Activated T-cell treated with anti-CD3 and anti-CD28 coated beads, Interleukin-2, amount 50 U/mL, for 1 hour (primary cell): Measurements from ENCODE around the gene PIAS4.

Experiments
- DNase-seq: peaks from one replicate; pipeline ENCODE4 v3.0.0-alpha.2; 2020

The PIAS4 gene

GRCh38 chr19:3977242-3978143 is 30.0 kb upstream of the PIAS4 start:
- DNase-seq: peak; percentile 27

- no peak for DNase-seq
Measured at GRCh38 chr19:3978145-3978544, 29.4 kb upstream of the PIAS4 start.

DNA sequence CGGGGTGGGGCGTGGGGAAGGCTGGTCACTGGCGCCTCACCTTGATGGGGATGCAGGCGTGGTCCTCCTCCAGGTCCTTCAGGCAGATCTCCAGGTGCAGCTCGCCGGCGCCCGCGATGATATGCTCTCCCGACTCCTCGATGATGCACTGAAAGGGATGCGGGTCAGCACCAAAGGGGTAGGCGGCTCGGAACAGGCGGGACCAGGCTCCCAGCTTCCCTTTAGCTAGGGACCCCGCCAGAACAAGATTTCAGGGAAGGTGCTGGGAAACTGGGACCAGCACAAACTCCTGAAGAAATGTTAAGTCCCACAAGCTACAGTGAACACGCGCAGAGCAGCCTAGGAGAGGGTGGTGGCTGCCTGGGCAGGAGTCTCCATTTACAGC is 28.3 kb upstream of the PIAS4 start:
- DNase-seq: peak; percentile 24

DNA sequence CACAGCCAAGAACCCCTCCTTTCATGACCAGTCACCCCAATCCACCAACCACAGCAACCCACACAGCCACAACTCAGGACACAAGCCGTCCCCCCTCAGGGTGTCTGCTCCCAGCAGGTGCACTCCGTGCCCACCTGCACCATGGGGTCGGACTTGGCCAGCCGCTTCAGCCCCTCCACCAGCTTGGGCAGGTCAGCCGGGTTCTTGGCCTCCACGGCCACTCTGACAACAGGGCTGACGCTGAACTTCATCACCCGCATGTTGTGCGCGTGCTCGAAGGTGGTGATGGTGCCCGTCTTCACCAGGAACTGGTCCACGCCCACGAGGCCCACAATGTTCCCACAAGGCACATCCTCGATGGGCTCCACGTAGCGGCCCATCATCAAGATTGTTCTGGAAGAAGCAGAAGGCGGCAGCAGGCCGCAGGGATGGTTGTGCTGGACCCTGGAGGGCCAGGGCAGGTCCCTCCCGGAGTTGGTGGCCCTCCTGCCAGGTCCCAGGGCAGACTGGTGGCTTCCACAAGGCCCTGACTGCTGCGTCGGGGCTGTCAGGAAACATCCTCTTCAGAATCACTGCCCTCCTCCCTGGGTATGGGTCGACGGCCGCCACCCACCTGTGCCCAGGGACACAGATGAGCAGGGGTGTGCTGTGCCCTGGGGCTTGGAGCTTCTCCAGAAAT is 27.7 kb upstream of the PIAS4 start:
- peak; percentile 29 for DNase-seq

DNA sequence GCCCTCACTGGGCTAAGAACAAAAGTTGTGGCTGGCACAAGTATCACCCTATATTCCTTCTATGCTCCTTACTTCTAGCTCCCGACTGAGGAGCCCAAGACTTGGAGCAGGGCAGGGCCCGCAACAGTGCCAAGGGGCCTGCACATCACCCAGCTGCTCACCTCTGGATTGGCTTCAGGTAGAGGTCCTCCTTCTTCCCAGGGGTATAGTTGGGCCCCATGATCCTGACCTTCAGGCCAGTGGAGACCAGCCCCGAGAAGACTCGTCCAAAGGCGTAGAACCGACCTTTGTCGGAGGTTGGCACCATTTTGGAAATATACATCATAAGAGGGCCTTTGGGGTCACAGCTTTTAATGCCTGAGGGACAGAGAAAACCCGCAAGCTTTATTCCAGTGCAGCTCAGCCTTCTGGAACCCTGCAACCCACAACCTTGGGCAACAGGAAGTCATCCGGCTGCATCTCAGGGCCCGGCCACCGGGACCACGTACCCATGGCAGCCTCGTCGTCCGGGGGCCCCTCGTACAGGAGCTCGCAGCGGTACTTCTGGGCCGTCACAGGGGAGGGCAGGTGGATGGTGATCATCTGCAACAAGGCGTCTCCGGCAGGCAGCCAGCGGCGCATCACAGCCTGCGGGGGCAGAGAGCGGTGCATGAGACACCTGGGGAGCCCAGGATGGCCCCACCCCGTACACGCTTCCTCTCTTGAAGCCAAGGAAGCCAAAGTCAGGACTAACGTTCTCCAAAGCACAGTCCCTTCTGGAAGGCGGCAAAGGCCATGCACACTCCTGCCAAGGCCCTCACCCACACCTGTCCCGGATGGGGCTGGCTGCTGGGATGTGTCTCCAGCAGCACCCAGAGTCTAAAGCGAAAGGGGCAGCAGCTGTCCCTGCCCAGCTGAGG is 26.9 kb upstream of the PIAS4 start:
- no peak for DNase-seq

GRCh38 chr19:3981373-3981735 is 26.2 kb upstream of the PIAS4 start:
- no peak for DNase-seq

- DNase-seq: peak; percentile 23
Measured at GRCh38 chr19:3981736-3982681, 25.5 kb upstream of the PIAS4 start.

GRCh38 chr19:3982701-3983541 is 24.6 kb upstream of the PIAS4 start:
- DNase-seq: peak; percentile 27

GRCh38 chr19:3983542-3983914 is 24.0 kb upstream of the PIAS4 start:
- no peak for DNase-seq

GRCh38 chr19:3983936-3984583 is 23.5 kb upstream of the PIAS4 start:
- peak; percentile 36 for DNase-seq

DNA sequence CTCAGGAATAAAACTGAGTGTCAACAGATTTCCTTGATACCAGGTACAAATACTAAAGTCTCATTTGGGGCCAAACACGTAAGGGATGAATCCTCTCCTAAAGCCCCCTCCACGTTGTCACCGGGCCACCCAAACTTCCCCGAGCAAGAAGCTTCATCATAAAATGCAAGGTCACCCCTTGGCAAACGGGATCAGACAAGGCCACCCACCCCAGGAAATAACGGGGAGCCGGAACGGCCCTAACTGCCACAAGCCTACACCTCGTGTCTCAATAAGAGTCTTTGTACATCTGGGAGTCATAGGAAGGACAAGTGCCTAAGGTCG is 23.0 kb upstream of the PIAS4 start:
- DNase-seq: no peak

DNA sequence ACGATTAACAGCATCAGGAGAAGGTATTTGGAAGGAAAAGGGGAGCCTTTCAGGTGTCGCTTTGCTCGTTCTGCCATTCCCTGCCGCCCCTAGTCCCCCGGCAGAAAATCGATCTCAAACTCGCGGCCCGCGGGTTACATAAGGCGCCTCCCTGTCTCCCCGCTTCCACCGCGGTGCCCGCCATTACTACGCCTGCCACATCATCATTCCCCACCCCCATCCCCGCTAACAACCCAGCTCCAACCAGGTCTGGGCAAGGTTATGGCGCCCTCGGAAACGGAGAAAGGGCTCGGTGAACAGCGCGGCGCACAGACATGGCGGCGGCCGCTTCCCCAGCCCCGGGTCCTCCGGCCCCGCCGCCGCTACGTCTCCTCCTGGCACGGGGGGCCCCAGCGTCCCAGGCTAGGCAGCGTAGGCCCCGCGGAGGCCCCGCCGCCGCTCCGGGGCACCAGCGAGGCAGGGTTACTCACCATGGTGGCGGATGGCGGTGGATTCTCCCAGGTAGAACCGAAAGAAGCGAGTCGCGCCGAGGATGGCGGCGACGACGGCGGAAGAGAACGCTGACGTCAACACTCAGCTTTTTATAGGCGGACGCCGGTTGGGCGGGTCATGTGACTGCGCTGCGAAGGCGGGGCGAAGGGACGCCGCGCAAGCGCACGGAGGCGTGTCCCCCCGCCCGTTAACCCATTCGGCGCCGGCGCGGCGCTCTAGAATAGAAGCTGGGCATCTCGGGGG is 22.5 kb upstream of the PIAS4 start, which contains the start of gene EEF2:
TSS of gene EEF2 (minus strand) at position 556 of the 735 bp plus-strand sequence. CDS start at position 473, 83 bp downstream.
- peak; percentile 93 for DNase-seq

DNA sequence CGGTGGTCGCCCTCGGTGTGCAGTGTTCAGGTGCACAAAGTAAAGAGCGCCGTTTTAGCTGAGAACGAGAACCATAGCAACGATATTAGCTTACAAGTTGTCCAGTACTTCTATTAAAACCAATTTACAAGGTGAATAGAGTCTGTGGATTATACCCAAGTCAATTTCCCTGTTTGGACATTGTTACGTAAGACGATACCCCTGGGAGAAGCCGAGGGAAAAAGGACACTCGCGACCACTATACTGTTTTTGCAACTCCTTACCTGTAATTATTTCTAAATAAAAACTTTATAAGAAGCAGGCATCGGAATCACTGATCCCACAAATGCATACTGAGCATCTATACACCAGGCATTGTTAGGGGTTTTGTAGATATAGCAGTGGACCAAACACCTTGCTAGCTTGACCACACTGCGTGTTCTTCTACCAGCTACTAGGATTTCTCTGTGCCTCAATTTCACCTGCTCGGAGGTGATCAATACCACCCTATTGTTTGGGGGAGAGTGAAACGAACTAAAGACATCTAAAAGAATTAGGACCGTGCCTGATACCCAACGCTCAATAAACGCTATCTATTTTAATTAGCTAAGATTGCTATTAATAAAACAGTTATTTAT is 21.8 kb upstream of the PIAS4 start:
- DNase-seq: no peak

GRCh38 chr19:3986260-3987041 is 21.1 kb upstream of the PIAS4 start:
- peak; percentile 57 for DNase-seq

DNA sequence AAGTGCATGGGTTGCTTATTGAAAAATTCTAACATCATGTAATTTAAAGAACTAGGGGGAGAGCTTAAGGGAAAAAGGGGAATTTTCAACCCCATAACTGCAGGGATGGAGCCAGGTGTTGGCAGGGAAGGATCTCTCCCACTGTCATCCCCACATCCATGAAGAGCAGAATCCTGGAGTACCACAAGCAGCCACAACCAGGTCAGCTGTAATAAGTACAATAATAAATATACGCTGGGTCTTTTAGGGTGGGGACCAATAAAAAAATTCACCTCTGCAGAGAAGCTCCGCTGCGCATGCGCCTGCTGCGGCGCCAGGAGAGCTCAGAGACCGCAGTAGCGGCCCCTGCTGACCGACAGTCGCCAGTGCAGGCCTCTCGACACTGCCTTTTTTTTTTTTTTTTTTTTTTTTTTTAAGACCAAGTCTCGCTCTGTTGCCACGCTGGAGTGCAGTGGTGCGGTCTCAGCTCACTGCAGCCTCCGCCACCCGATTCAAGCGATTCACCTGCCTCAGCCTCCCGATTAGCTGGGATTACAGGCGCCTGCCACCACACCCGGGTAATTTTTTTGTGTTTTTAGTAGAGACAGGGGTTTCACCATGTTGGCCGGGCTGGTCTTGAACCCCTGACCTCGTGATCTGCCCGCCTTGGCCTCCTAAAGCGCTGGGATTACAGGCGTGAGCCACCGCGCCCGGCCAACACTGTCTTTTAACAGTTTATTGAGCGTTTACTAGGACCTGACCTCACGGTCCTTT is 19.7 kb upstream of the PIAS4 start:
- peak; percentile 89 for DNase-seq

DNA sequence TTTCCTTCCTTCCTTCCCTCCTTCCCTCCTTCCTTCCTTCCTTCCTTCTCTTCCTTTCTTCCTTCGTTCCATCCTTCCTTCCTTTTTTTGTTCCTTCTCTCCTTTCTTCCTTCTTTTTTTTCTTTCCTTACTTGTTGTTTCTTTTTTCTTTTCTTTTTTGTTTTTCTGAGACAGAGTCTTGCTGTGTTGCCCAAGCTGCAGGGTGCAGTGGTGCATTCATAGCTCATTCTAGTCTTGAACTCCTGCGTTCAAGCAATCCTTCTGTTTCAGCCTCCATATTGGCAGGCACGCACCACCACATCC is 16.8 kb upstream of the PIAS4 start:
- no peak for DNase-seq

- DNase-seq: no peak
Measured at GRCh38 chr19:3995607-3996006, 11.9 kb upstream of the PIAS4 start.
